ENCODE data around the gene SLC47A1. TPM values are rescaled to one million over a fixed set of nuclear protein-coding genes. Genes with fewer than 3 reads are reported as not detected.
A peak's percentile ranks its signal among the peaks of the same experiment; 100 is the strongest.
"Not testable (repeated sequence)": the region's sequence is repeated elsewhere in the genome, so short reads cannot be mapped to it uniquely, and the experiment has no call there.

The SLC47A1 gene
- total RNA-seq, 1 donor from 2014 or later: 4.3 TPM

DNA sequence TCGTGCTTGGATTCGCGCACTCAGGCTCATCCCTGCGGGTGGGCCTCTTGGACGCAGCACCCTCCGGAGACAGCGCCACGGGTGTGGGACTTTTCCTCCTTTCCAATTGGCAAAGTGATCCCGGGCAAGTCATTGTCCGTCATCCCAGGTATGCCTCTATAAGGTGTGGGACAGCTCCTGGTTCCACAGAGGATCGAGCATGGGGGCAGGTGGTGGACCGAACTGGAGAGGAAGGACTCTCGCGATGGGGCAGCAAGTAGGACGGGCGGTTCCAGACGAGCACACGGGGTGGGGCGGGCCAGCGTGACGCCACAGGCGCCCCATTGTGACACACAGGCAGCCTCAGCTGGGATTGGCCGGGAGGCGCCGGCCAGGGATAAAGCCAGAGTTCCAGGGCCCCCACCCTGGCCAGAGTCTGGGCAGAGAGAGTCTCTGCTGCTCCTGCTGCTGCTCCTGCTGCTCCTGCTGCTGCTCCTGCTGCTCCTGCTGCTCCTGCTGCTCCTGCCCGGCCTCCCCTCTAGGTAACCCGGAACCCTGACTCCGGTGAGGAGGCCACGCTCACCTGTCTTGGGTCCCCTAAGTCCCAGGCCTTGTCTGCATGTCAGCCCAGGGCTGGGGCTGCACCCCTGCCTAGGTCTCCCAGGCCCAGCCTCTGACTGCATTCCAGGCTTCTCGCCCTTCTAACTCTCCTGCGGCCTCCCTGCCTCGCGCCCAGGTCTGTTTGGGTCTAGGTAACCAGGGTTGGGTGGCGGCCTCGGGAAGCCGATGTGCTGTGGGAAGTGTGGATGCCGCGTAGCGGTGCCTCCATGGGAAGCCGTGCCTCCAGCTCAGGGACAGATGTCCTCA lies 38.5 kb upstream of the SLC47A1 start:
- Mint-ChIP-seq H3K27me3 (ENCODE audit: low read depth) (no peaks in the 10 kb centered on the region), H3K36me3 (ENCODE audit: low read depth) (no peaks in the 10 kb centered on the region), H3K4me3 (no peak overlapping the region), H3K4me1 (no peaks in the 10 kb centered on the region), H3K9me3 (no peaks in the 10 kb centered on the region), H3K27ac (ENCODE audit: unreplicated experiment) (peak overlapping the region; percentile 35)
- TF ChIP-seq, protein P1, sequence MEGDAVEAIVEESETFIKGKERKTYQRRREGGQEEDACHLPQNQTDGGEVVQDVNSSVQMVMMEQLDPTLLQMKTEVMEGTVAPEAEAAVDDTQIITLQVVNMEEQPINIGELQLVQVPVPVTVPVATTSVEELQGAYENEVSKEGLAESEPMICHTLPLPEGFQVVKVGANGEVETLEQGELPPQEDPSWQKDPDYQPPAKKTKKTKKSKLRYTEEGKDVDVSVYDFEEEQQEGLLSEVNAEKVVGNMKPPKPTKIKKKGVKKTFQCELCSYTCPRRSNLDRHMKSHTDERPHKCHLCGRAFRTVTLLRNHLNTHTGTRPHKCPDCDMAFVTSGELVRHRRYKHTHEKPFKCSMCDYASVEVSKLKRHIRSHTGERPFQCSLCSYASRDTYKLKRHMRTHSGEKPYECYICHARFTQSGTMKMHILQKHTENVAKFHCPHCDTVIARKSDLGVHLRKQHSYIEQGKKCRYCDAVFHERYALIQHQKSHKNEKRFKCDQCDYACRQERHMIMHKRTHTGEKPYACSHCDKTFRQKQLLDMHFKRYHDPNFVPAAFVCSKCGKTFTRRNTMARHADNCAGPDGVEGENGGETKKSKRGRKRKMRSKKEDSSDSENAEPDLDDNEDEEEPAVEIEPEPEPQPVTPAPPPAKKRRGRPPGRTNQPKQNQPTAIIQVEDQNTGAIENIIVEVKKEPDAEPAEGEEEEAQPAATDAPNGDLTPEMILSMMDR (conservative IDR thresholded peaks at IDR 0.05): no peak
- no peak for DNase-seq (ENCODE audit: low read depth, low spot score)

DNA sequence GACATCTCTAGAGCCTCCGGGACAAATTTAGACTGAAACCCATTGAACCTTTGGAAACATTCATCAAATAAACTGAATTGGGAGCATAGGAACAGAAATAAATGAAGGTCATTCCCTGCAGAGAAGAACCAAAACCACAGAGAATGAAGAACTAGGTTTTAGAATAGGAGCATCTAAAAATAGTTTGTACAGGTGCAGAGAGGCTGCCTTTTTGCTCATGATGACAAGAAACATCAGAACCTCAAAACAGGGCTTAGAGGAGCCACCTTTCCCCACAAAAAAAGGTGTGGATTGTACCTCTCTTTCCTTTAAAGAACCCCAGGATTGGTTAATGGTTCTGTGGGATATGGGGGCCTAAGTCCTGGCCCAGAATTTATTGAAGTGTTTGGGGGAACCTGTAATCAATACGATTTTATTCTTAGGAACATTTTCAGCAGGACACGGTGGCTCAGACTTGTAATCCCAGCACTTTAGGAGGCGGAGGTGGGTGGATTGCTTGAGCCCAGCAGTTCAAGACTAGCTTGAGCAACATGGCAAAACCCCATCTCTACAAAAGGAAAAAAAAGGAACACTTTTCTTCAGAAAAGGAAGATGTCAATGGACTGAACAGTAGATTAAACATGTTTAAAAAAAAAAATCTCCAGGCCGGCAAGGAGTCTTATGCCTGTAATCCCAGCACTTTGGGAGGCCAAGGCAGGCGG lies 37.7 kb upstream of the SLC47A1 start:
- Mint-ChIP-seq H3K36me3 (ENCODE audit: low read depth) (no peaks in the 10 kb centered on the region), H3K4me3 (no peak overlapping the region), H3K4me1 (no peaks in the 10 kb centered on the region), H3K27me3 (ENCODE audit: low read depth) (no peaks in the 10 kb centered on the region), H3K9me3 (no peaks in the 10 kb centered on the region), H3K27ac (ENCODE audit: unreplicated experiment) (peak overlapping the region; percentile 35)
- no peak for DNase-seq (ENCODE audit: low read depth, low spot score)
- TF ChIP-seq, protein P1 (conservative IDR thresholded peaks at IDR 0.05): no peak

DNA sequence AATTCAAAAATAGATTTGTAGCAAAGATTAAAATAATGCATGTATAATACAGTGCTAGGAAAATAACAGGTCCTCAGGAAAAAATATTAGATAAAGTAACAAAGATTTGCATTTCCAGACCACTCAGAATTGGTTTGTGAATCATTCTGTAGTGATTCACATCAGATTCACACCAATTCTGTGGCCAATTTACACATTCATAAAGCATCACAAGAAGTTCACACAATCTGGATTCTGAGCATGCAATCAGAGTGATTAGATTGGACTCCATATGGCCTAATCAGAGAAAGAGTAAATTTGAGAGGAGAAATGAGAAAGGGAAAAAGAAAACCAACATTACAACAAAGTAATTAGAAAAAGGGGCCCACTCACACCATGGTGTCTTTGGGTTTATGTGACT lies 36.0 kb upstream of the SLC47A1 start:
- no peak overlapping the region for H3K4me3 Mint-ChIP-seq
- H3K27me3 Mint-ChIP-seq (ENCODE audit: low read depth): no peaks in the 10 kb centered on the region
- H3K27ac Mint-ChIP-seq (ENCODE audit: unreplicated experiment): no peak overlapping the region
- H3K4me1 Mint-ChIP-seq: no peaks in the 10 kb centered on the region
- no peaks in the 10 kb centered on the region for H3K9me3 Mint-ChIP-seq
- no peaks in the 10 kb centered on the region for H3K36me3 Mint-ChIP-seq (ENCODE audit: low read depth)
- TF ChIP-seq, protein P1 (conservative IDR thresholded peaks at IDR 0.05): no peak
- DNase-seq (ENCODE audit: low read depth, low spot score): no peak

DNA sequence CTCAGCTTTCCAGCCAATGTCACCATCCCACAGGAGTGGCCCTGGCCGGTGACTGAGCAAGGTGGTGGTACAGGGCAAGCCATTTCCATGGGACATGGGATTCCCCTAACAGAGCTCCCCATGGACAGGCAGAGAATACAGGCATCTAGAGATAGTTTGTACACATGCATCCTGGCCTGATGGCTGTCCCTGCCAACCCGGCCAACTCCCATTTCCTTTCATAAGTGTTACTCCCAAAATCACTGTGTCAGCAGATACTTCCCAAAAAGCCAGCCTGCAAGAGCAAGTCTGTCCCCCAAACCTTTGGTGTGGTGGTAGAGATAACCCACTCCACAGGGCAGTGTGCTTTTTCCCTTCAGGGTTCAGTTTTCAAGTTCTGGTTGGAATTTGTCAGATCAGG lies 32.4 kb upstream of the SLC47A1 start:
- TF ChIP-seq, protein P1 (conservative IDR thresholded peaks at IDR 0.05): no peak
- no peaks in the 10 kb centered on the region for H3K9me3 Mint-ChIP-seq
- H3K27me3 Mint-ChIP-seq (ENCODE audit: low read depth): no peaks in the 10 kb centered on the region
- no peak overlapping the region for H3K27ac Mint-ChIP-seq (ENCODE audit: unreplicated experiment)
- H3K36me3 Mint-ChIP-seq (ENCODE audit: low read depth): no peaks in the 10 kb centered on the region
- no peak overlapping the region for H3K4me3 Mint-ChIP-seq
- H3K4me1 Mint-ChIP-seq: no peaks in the 10 kb centered on the region
- DNase-seq (ENCODE audit: low read depth, low spot score): no peak

DNA sequence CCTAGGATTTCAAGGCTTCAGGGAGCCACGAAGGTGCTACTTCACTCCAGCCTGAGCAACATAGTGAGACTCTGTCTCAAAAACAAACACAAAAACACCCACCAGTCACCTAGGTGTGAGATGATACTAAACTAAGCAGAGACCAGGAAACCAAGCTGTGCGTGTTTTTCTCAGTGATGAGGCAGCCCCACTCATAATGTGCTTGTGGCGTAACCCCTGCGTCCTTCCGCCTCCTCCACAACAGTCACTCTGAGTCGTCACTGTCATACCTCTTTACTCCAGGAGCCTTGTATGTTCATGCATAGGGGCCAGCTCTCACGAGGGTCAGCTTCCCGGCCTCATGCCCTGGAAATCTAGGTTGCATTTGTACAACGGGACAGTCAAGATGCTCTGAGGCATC lies 31.1 kb upstream of the SLC47A1 start:
- Mint-ChIP-seq H3K4me1 (no peaks in the 10 kb centered on the region), H3K36me3 (ENCODE audit: low read depth) (no peaks in the 10 kb centered on the region), H3K27me3 (ENCODE audit: low read depth) (no peaks in the 10 kb centered on the region), H3K27ac (ENCODE audit: unreplicated experiment) (no peak overlapping the region), H3K4me3 (no peak overlapping the region), H3K9me3 (no peaks in the 10 kb centered on the region)
- no peak for DNase-seq (ENCODE audit: low read depth, low spot score)
- TF ChIP-seq, protein P1 (conservative IDR thresholded peaks at IDR 0.05): no peak

DNA sequence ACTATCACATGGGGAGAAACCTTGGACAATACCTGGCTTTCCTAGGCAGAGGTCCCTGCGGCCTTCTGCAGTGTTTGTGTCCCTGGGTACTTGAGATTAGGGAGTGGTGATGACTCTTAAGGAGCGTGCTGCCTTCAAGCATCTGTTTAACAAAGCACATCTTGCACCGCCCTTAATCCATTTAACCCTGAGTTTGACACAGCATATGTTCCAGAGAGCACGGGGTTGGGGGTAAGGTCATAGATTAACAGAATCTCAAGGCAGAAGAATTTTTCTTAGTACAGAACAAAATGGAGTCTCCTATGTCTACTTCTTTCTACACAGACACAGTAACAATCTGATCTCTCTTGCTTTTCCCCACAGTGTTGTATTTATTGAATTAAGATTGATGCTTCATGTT lies 28.1 kb upstream of the SLC47A1 start:
- H3K36me3 Mint-ChIP-seq (ENCODE audit: low read depth); DNase-seq (ENCODE audit: low read depth, low spot score); H3K27me3 Mint-ChIP-seq (ENCODE audit: low read depth); H3K27ac Mint-ChIP-seq (ENCODE audit: unreplicated experiment); H3K9me3 Mint-ChIP-seq; H3K4me1 Mint-ChIP-seq: not testable (repeated sequence)
- peak overlapping the region; percentile 79 for H3K4me3 Mint-ChIP-seq
